ENCODE data around the gene RTF1.
"Not testable (repeated sequence)": the region's sequence is repeated elsewhere in the genome, so short reads cannot be mapped to it uniquely, and the experiment has no call there.

Gene RTF1

DNA sequence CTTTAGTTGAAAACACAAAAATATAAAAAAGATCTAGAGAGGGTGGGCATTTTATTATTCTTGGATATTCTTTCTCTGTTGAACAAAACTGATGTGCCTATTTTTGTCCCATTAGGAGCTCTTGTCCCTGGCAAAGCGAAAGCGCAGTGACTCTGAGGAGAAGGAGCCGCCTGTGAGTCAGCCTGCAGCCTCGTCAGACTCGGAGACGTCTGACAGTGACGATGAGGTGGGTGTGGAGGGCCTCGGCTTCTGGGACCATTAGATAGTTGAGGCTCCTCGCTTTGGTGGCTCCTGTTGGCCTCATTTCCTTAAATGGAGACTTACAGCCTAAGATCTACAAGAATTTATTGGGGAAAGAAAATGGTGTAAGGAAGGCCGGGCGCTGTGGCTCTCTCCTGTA, 21.3 kb downstream of the RTF1 start:
- no peak for DNase-seq

DNA sequence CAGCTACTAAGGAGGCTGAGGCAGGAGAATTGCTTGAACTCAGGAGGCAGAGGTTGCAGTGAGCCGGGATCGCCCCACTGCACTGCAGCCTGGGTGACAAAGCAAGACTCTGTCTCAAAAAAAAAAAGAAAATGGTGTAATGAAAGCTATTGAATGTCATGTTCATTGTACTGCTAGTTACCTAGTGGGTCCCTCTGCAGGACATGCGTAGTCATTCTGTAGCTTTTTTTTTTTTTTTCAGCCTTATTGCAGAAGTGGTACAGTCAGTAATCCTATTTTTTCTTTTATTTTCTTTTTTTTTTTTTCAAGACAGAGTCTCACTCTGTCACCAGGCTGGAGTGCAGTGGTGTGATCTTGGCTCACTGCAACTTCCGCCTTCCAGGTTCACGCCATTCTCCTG, 21.9 kb downstream of the RTF1 start:
- not testable (repeated sequence) for DNase-seq

DNA sequence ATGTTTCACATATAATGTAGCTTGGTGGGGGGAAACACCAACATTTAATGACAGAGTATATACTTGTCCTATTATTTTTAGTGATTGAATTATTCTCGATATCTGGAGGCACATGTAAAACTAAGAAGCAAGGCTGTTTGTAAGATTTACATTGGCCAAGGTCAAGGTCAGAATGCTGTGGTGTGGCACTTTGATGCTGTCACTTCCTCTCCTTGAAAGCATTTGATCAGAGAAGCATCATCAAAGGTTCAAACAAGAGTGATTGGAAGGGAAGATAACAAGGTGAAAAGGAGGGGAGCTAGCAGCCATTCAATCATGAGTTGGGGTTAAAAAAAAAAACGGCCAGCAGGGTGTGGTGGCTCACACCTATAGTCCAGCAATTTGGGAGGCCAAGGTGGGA, 26.4 kb downstream of the RTF1 start:
- DNase-seq = no peak

DNA sequence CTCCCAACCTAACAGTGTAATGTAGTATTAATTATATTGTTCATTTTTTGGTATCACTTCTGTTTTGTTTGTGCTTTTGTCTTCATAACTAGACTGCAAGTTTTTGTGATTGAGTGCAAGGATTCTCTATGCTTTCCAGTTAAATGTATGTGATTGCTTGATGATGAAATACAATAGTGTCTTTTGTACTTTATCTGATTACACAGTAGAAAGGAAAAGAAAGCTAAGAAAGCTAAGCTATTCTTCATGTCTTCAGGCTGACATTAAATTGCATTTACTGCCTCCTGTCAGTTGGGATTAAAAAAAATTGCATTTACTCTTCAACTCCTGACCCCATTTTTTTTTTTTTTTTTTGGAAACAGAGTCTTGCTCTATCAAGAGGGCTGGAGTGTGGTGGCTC, 28.5 kb downstream of the RTF1 start:
- DNase-seq = no peak

DNA sequence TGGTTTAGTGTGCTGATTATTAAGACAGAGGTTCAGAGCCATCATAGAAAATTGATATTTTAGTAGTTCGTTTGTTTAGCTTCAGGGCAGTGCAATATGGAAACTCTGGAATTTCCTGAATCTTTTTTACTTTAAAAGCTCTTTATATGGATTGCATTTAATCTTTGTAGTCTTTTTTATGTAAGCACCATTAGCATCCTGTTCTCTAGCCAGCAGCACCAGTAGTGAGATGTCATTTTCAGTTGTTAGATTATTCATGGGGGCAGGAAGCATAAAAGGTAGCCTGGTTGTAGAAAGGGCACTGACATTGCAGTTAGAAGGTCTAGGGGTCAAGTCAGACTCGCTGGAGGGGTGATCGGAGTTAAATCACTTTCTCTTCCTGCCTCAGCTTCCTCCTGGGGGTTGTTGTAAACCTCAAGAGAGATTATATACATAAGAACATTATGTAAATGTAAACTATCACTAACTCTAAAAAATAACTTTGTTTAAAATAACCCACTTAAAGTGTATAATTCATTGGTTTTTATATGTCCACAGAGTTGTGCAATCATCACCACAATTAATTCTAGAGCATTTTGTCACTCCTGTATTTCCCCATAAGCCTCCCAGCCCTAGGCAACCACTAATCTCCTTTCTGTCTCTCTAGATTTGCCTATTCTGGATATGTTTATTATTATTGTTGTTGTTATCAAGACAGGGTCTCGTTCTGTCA, 45.3 kb downstream of the RTF1 start:
- DNase-seq = no peak

DNA sequence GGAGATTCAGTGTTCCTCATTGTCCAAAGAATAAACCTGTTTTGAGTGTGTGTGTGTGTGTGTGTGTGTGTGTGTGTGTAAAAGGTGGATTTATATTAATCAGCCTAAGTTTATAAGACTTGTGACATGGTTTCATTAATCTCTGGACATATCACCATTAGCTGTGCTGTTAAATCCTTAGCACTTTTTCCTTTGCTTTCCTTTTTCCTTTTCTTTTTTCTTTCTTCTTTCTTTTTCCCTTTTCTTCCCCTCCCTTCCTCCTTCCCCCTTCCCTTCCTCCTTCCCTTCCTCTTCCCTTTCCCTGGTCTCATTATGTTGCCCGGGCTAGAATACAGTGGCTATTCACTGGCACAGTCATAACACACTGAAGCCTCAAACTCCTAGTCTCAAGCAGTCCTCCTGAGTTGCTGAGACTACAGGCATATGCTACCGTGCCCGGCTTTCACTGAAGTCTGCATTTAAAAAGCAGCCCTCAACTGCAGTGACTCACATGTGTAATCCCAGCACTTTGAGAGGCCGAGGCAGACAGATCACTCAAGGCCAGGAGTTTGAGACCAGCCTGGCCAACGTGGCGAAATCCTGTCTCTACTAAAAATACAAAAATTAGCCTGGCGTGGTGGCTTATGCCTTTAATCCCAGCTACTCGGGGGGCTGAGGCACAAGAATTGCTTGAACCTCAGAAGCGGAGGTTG, 48.1 kb downstream of the RTF1 start:
- DNase-seq = no peak

DNA sequence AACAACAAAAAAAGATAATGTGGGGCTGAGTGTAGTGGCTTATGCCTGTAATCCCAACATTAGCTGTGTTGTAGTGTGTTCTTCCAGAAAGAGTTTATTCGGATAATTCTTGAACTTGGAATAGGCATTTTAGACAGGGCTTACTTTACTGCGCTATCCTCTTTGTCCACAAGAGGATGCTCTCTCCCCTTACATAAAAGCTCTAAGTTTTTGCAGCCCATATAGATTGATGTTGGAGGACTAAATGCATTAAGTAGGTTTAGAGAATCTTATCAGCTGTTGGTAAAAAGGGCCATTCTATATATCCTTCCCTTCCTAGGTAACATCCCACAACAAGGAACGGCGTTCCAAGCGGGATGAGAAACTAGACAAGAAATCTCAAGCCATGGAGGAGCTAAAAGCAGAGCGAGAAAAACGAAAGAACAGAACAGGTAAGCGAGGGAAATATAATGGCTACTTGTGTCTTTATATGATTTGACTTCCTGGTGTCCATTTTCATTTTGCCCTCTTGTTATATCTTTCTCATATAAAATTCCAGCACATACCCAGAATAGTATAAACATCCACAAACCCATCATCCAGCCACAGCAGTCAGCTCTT, 49.0 kb downstream of the RTF1 start:
- DNase-seq = no peak

DNA sequence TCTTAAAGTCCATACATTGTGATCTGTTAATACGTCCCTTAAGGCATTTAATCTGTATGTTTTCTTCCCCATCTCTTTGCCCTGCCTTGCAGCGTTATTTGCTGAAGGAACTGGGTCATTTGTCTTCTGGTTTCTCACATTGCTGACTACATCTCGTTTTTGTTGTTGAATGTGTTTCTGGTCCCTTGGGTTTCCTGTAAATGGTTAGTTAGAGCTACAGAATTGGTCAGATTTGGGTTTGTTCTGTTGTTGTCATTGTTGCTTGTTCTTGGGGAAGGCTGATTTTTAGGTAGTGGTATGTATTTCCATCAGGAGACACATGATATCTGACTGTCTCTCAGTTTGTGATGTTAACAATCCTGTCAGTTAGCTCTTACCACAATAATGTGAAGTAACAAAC, 49.8 kb downstream of the RTF1 start:
- DNase-seq = no peak

DNA sequence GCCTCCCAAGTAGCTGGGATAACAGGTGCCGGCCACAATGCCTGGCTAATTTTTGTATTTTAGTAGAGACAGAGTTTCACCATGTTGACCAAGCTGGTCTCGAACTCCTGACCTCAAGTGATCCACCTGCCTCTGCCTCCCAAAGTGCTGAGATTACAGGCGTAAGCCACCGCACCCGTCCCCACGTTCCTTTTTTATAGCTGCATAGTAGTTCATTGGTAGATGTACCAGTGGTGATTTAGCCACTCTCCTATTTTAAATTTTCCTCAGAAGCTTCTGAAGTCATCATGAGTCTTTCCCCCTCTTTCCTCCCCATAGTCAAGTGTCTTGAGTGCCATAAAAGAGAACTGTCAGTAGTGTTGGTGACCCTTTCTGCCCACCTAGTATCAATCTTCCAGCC, 52.7 kb downstream of the RTF1 start:
- DNase-seq = not testable (repeated sequence)

DNA sequence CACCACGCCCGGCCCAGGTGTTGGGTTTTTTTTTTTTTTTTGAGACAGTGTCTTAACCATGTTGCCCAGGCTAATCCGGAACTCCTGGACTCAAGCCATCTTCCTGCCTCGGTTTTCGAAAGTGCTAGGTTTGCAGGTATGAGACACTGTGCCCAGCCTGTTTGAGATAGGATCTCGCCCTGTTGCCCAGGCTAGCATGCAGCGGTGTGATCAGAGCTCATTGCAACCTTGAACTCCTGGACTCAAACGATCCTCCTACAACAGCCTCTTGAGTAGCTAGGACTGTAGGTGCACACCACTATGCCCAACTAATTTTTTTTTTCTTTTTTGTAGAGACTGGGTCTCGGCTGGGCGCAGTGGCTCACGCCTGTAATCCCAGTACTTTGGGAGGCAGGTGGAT, 56.5 kb downstream of the RTF1 start:
- DNase-seq = no peak

DNA sequence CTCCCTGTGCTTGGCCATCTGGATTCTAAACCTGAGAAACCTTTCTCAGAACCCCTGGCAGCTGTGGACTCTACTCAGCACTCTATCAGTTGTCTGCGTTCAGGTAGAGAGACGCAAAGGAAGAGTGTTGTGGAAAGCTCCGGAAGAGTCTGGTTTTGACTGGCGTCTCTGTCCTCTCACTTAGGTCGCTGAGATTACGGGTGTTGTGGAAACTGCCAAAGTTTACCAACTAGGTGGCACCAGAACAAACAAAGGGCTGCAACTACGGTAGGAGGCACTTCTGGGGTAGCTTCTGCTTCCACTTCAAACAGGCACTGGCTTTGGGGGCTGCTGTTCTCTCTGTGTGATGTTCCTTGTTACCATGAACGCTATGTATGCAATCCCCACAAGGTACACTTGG, 57.5 kb downstream of the RTF1 start:
- DNase-seq = no peak

DNA sequence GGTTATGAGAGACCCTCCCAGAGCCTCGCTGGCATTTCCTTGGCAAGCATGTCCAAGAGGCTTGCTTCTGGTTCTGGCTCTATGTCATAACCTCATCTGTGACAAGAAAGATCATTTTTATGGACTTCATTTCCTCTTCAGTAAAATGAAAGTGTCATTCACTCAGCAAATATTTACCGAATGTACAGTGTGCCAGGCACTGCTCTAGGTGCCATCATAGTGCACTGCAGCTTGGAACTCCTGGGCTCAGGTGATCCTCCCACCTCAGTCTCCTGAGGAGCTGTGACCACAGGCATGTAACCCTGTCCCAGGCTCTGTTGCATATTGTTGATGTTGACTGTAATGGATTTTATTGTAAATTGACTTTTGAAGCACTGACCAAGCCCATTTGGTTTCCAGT, 58.0 kb downstream of the RTF1 start:
- no peak for DNase-seq

DNA sequence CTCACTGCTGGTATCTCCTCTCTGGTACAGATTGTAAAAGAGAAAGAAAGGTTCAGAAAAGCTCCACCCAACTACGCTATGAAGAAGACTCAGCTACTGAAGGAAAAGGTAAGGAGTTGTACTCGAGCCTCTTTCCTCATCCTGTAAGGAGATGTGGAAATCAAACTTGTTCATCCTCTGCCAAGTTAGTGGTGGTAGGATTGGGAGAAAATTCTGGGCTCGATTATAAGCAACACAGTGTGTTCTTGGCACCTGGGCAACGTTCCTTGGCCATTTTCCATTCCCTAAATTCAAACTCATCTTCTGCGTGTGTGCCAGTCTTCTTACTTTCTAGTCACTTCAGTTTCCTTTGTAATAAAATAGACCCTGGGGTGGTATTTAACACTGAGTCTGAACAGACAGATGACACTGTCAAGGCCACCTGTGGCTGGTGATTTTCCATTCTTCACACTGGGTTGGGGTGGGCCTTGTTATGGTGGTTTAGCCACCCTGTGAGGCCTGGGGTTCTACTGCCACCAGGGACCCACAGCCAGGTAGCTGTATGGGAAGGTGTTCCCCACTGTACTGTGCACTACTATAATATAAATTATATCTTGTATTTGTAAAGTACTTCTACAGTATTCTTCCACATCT, 59.6 kb downstream of the RTF1 start:
- DNase-seq = no peak

DNA sequence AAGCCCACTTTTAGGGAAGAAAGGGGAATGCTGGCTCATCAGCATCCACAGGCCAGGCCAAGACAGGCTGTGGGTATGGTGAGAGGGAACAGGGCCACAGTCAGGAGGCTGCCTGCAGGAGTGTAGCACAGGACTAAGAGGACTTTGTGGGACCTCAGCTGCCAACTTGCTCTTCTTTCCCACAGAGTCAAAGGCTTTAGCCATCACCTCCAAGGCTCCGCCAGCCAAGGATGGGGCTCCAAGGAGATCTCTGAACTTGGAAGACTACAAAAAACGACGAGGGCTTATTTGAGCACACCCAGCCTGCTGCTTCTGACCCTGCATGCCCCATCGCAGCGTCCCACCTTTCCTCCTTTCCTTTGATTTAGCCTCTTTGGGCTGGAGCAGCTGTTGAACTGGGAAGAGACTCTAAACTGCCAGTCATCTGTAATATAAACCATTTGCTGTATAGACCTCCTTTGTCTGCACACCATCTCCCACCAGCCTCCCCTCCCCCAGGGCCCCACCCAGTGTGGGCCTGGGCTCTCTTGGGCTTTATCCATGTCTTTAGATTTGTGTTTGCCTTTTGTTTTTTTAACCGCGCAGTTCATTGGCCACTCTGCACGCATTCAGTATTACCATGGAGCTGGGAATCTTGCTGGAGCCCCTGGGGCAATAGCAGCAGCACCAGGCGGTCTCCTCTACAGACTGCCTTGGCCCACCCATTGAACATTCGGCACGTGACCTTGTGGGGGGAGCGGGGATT, 63.7 kb downstream of the RTF1 start:
- DNase-seq = no peak

DNA sequence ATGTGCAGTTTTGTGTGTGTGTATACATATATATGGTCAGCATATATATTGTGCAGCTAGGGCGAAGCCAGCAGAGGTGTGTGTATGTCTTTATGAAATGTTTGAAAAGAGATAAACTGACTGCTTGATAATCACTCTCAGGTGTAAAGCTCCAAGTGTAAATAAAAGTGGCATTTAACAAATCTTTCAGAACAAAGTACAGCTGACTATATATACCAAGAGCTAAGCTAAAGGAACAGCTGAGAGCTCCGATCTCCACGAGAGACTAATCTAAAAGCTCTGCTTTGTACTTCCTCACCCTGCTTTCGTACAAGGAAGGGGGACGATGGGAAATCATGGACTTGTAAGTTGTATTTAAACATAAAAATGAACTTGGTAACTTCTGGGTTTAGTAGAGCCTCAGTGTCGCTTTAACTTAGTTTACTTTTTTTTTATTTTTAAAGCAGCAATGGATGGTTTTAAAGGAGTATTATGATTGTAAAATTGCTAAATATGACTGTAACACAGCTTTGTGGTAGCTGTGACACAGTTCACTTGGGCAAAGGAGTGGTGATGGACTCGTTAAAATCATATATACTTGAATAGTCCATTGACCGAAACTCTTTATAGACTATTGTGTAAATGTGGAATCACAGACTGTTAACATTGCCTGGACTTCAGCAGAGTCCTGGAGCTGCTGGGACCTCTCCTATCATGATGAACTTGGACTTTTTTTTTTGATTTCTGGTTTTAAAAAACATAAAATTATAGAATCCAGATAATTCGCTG, 65.4 kb downstream of the RTF1 start:
- no peak for DNase-seq

DNA sequence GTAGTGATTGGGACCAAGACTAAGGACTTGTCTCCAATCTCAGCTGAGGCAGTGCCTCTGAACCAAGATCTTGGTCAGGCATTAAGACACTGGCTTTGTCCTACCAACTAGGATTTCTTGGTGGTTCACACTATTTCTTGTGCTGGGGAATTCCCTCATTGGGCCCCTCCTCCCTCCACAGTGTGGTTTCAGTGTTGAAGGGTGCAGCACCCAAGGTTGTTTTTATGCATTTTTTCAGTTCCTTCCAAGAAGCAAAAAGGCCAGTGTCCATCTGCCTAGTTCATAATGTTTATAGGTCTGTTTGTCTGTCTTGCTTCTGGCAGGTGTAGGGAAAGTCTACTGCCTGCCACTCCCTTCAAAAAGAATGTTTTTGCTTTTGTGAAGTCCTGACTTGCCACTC, 66.2 kb downstream of the RTF1 start:
- DNase-seq = no peak

DNA sequence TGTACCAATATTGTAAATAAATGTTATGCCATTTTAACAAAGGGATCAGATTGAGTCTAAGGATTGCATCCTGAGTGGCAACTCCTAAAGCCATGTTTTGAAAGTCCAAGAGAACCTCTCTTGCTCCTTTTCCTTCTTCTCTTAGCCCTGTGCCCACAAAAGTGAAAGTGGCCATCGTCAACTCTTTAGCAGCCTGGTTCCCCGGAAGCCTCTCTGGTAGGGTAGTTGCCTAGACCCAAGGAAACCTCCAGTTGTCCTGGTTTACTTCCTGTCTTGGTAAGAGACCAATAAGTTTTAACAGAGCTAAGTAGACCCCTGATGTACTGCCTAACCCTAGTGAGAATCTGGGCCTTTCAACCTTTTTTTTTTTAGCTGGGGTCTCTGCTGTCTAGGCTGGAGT, 66.6 kb downstream of the RTF1 start:
- DNase-seq = no peak

DNA sequence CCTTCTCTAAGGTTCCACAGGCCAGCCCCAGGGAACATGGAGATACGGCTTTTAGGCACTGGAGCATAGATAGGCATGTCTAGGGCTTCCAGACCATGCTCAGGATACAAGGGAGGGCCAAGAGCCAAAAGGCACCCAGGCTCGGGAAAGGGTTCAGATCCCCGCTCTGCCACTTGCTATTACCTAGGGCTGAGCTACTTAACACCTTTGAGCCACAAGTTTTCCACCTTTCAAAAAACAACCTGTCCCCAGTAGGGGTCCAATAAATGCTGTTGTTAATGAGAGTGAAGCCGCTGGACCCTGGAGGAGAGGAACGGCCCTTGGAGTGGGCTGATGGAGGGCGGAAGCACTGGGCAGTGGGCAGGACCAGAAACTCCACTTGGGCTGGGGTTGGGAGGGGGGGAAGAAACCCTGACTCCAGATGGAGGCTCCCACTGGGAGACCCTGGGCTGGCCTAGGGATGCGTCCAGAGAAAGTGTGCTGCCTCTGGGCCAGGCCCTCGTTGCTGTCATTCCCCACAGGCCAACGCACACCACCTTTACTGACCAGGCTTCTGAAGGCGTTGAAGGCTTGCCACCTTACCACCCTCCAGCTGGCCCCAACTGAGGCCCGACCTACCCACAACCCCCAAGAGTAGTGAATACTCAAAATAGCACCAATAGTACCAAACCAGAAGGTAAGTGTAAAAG, 68.2 kb downstream of the RTF1 start:
- no peak for DNase-seq

DNA sequence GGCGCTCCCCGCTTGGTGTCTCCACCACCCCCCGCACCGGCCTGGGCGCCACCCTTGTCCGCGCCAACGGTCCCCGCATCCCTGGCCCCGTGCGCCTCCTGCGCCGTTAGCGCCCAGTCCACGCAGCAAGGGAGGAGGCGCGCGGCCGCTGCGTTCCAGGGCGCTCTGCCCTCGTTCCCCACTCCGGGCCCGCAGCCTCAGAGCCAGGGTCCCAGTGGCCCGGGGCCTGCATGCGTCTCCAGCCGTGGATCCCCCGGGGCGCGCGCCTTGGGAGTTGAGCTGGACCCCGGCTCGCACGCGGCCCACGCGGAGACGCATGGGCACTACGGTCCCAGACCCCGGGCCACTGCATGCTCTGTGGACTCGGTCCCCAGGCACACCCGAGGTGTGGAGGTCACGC, 69.4 kb downstream of the RTF1 start:
- no peak for DNase-seq

DNA sequence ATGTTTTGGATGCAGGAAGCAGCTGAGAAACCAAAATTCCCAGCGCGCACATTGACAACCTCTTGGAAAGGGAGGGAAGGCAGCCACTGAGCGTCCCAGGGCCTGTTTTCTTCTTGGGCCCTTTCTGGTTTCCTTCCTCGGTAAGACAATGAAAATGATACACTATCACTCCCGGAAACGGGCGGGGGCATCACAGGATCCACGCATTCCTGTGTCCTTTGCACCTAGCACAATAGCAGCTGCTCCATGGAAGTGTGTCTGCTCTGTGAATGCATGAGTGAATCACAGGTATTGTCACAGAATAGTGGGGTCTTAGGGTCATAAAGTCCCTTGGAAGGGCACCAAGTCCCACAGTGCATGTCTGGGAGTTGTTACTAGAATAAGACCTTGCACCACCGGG, 70.5 kb downstream of the RTF1 start:
- no peak for DNase-seq

DNA sequence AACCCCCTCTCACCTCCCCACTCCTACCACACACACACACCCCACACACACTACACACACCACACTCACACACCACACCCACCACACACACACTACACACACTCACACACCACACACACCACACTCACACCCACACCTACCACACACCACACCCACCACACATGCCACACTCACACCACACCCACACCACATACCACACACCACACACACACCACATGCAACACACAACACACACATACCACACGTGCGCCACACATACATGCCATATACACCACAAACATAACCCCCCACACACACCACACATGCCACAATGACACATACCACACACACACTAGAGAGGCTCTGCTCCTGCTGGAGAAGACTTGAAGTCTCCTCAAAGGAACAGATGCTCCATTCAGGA, 70.9 kb downstream of the RTF1 start:
- no peak for DNase-seq

DNA sequence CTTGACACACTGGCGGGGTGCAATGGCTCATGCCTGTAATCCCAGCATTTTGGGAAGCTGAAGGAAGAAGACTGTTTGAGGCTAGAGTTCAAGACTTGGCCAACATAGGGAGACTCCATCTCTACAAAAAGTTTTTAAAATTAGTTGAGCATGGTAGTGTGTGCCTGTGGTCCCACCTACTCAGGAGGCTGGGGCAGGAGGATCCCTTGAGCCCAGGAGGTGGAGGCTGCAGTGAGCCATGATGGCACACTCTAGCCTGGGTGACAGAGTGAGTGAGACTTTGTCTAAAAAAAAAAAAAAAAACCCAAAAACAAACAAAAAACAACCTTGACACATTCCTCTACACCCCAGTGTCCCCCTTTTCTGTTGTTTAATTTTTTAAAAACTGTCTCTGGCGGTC, 72.7 kb downstream of the RTF1 start:
- DNase-seq = no peak
